Activated CD4-positive, alpha-beta memory T cell treated with anti-CD3 and anti-CD28 coated beads for 36 hours (primary cell): ENCODE results near the gene TTLL8. TPM values are rescaled to one million over a fixed set of nuclear protein-coding genes. Genes with fewer than 3 reads are reported as not detected.
A peak's percentile ranks its signal among the peaks of the same experiment; 100 is the strongest.

Experiments
- CTCF ChIA-PET: fragments of 350-600 bp; sonication (Branson Sonifier 250); formaldehyde crosslinking; loops from one replicate; lab custom pipeline; 2021; ENCODE audit warnings: antibody characterized with exemption, inconsistent platforms; lab: Charles Lee
- POLR2A ChIA-PET: fragments of 350-600 bp; sonication (Branson Sonifier 250); formaldehyde crosslinking; loops from one replicate; lab custom pipeline; 2021; ENCODE audit warnings: antibody characterized with exemption; lab: Charles Lee
- DNase-seq: peaks from one replicate; pipeline ENCODE4 v3.0.0-alpha.2; 2020
- H3K27ac Mint-ChIP-seq: one replicate; pipeline ENCODE4 v1.8.0; 2021; ENCODE audit warnings: mixed read lengths
- H3K27me3 Mint-ChIP-seq: one replicate; pipeline ENCODE4 v1.8.0; 2021; ENCODE audit warnings: mixed read lengths
- H3K36me3 Mint-ChIP-seq: one replicate; pipeline ENCODE4 v1.8.0; 2021; ENCODE audit warnings: mixed read lengths
- H3K4me1 Mint-ChIP-seq: one replicate; pipeline ENCODE4 v1.8.0; 2021; ENCODE audit warnings: low read depth, mixed read lengths
- H3K4me3 Mint-ChIP-seq: one replicate; pipeline ENCODE4 v1.8.0; 2021; ENCODE audit warnings: mild to moderate bottlenecking, mixed read lengths
- H3K9me3 Mint-ChIP-seq: one replicate; pipeline ENCODE4 v1.8.0; 2021; ENCODE audit warnings: mixed read lengths
- intact Hi-C: fragments of 100-400 bp; cut with micrococcal nuclease; formaldehyde crosslinking; loops from one replicate; pipeline ENCODE4 v1.15.1; 2023
- total RNA-seq, 2 experiments: library from RNA; stranded (reverse); gene quantifications; one replicate each; pipeline ENCODE4 v1.2.3, GENCODE V29; 2021

The TTLL8 gene
- total RNA-seq: not detected

- H3K36me3 Mint-ChIP-seq: no peaks in the 10 kb centered on the region
- CTCF ChIA-PET: no interaction called here
- no peak within 1 kb of the TSS for H3K27ac Mint-ChIP-seq
- peaks cover 7% of the 10 kb centered on the region for H3K9me3 Mint-ChIP-seq
- no peaks in the 10 kb centered on the region for H3K4me1 Mint-ChIP-seq
- intact Hi-C loops: no loop called here
- POLR2A ChIA-PET: no interaction called here
- no peak for DNase-seq
- H3K4me3 Mint-ChIP-seq: no peak within 1 kb of the TSS
- H3K27me3 Mint-ChIP-seq: peaks cover 38% of the 10 kb centered on the region
These were observed at the start of gene TTLL8 for GRCh38 chr22:50058061-50058905. Gene TTLL8, minus strand, starts transcription at chr22:50058298.

- no peak overlapping the region for H3K4me3 Mint-ChIP-seq
- no peaks in the 10 kb centered on the region for H3K9me3 Mint-ChIP-seq
- POLR2A ChIA-PET: no interaction called here
These were observed 49.4 kb upstream of the TTLL8 start for GRCh38 chr22:50107529-50107928.

GRCh38 chr22:50105208-50106100 lies 47.4 kb upstream of the TTLL8 start:
- Mint-ChIP-seq H3K27me3 (peaks cover 3% of the 10 kb centered on the region), H3K9me3 (no peaks in the 10 kb centered on the region), H3K27ac (no peak overlapping the region), H3K4me3 (no peak overlapping the region), H3K4me1 (peaks cover 6% of the 10 kb centered on the region), H3K36me3 (no peaks in the 10 kb centered on the region)
- intact Hi-C loops: no loop called here
- CTCF ChIA-PET: no interaction called here
- POLR2A ChIA-PET: interaction anchor here (0.6 kb wide), 1 partner anchor 216 kb away, joined by 3 read pairs; no protein-coding TSS in a partner anchor
- DNase-seq: peak; percentile 43

More at GRCh38 chr22:50107529-50107928, 49.4 kb upstream of the TTLL8 start:
- Mint-ChIP-seq H3K4me1 (peaks cover 9% of the 10 kb centered on the region), H3K27me3 (peaks cover 5% of the 10 kb centered on the region), H3K36me3 (no peaks in the 10 kb centered on the region), H3K27ac (no peak overlapping the region)
- no peak for DNase-seq
- CTCF ChIA-PET: no interaction called here
- intact Hi-C loops: no loop called here

- H3K27me3 Mint-ChIP-seq: peaks cover 6% of the 10 kb centered on the region
- no peak overlapping the region for H3K4me3 Mint-ChIP-seq
- H3K27ac Mint-ChIP-seq: no peak overlapping the region
- peaks cover 6% of the 10 kb centered on the region for H3K4me1 Mint-ChIP-seq
- POLR2A ChIA-PET: no interaction called here
- no peaks in the 10 kb centered on the region for H3K36me3 Mint-ChIP-seq
- DNase-seq: no peak
- intact Hi-C loops: no loop called here
- CTCF ChIA-PET: no interaction called here
- no peaks in the 10 kb centered on the region for H3K9me3 Mint-ChIP-seq
These were observed 46.0 kb upstream of the TTLL8 start for GRCh38 chr22:50104141-50104544.

GRCh38 chr22:50102946-50103345 lies 44.8 kb upstream of the TTLL8 start:
- Mint-ChIP-seq H3K4me3 (no peak overlapping the region), H3K27ac (no peak overlapping the region), H3K4me1 (peaks cover 6% of the 10 kb centered on the region), H3K27me3 (peaks cover 11% of the 10 kb centered on the region), H3K36me3 (no peaks in the 10 kb centered on the region), H3K9me3 (no peaks in the 10 kb centered on the region)
- intact Hi-C loops: no loop called here
- ChIA-PET CTCF (no interaction called here), POLR2A (no interaction called here)
- peak; percentile 33 for DNase-seq

GRCh38 chr22:50101870-50102565 lies 43.9 kb upstream of the TTLL8 start:
- H3K36me3 Mint-ChIP-seq: no peaks in the 10 kb centered on the region
- H3K9me3 Mint-ChIP-seq: no peaks in the 10 kb centered on the region
- intact Hi-C loops: no loop called here
- peaks cover 6% of the 10 kb centered on the region for H3K4me1 Mint-ChIP-seq
- H3K27ac Mint-ChIP-seq: no peak overlapping the region
- CTCF ChIA-PET: no interaction called here
- POLR2A ChIA-PET: no interaction called here
- H3K4me3 Mint-ChIP-seq: no peak overlapping the region
- H3K27me3 Mint-ChIP-seq: peaks cover 11% of the 10 kb centered on the region
- no peak for DNase-seq

- Mint-ChIP-seq H3K27ac (no peak overlapping the region), H3K9me3 (no peaks in the 10 kb centered on the region), H3K4me3 (no peak overlapping the region), H3K27me3 (peaks cover 14% of the 10 kb centered on the region), H3K4me1 (no peaks in the 10 kb centered on the region), H3K36me3 (no peaks in the 10 kb centered on the region)
- intact Hi-C loops: no loop called here
- ChIA-PET CTCF (no interaction called here), POLR2A (no interaction called here)
- DNase-seq: no peak
These were observed 40.0 kb upstream of the TTLL8 start for GRCh38 chr22:50098052-50098451.

GRCh38 chr22:50092342-50092741 lies 34.2 kb upstream of the TTLL8 start:
- Mint-ChIP-seq H3K36me3 (no peaks in the 10 kb centered on the region), H3K27ac (no peak overlapping the region), H3K4me1 (no peaks in the 10 kb centered on the region), H3K27me3 (peaks cover 10% of the 10 kb centered on the region), H3K4me3 (no peak overlapping the region), H3K9me3 (peaks cover 5% of the 10 kb centered on the region)
- DNase-seq: no peak
- intact Hi-C loops: no loop called here
- ChIA-PET CTCF (no interaction called here), POLR2A (no interaction called here)

GRCh38 chr22:50091092-50091768 lies 33.1 kb upstream of the TTLL8 start:
- Mint-ChIP-seq H3K36me3 (no peaks in the 10 kb centered on the region), H3K4me1 (no peaks in the 10 kb centered on the region), H3K27me3 (peaks cover 18% of the 10 kb centered on the region), H3K4me3 (no peak overlapping the region), H3K9me3 (peaks cover 5% of the 10 kb centered on the region), H3K27ac (no peak overlapping the region)
- no peak for DNase-seq
- intact Hi-C loops: no loop called here
- ChIA-PET CTCF (no interaction called here), POLR2A (no interaction called here)

GRCh38 chr22:50090412-50090714 lies 32.3 kb upstream of the TTLL8 start:
- CTCF ChIA-PET: no interaction called here

GRCh38 chr22:50089682-50090411 lies 31.7 kb upstream of the TTLL8 start, which contains the start of gene MOV10L1:
Gene MOV10L1, plus strand, starts transcription at chr22:50090006. Its CDS starts 83 bp downstream, at chr22:50090089.
- ChIA-PET POLR2A (no interaction called here), CTCF (no interaction called here)
- Mint-ChIP-seq H3K27me3 (peaks cover 19% of the 10 kb centered on the region), H3K4me3 (no peak within 1 kb of the TSS), H3K4me1 (peaks cover 9% of the 10 kb centered on the region), H3K27ac (no peak within 1 kb of the TSS), H3K9me3 (peaks cover 5% of the 10 kb centered on the region), H3K36me3 (no peaks in the 10 kb centered on the region)
- intact Hi-C loops: no loop called here
- DNase-seq: peak; percentile 22

More at GRCh38 chr22:50090412-50090714, 32.3 kb upstream of the TTLL8 start:
- POLR2A ChIA-PET: no interaction called here
- intact Hi-C loops: no loop called here
- Mint-ChIP-seq H3K27ac (no peak overlapping the region), H3K27me3 (peaks cover 16% of the 10 kb centered on the region), H3K4me1 (peaks cover 4% of the 10 kb centered on the region), H3K9me3 (peaks cover 5% of the 10 kb centered on the region), H3K4me3 (no peak overlapping the region), H3K36me3 (no peaks in the 10 kb centered on the region)
- no peak for DNase-seq
